Neural cell (in vitro differentiated cells): ENCODE measurements around the gene KIF16B.

Experiments used
- MXI1 ChIP-seq: fragments of 450-650 bp; conservative IDR thresholded peaks from 2 replicates; pipeline ENCODE4 v1.6.1; 2014; ENCODE audit warnings: antibody characterized with exemption, mild to moderate bottlenecking; ENCODE audit not compliant: poor library complexity, severe bottlenecking
- POLR2AphosphoS5 ChIP-seq: IDR thresholded peaks from 2 replicates; pipeline ENCODE4 v1.6.1; 2012
- RAD21 ChIP-seq: fragments of 450-650 bp; conservative IDR thresholded peaks from 2 replicates; pipeline ENCODE4 v1.6.1; 2014; ENCODE audit warnings: antibody characterized with exemption, mild to moderate bottlenecking, moderate library complexity
- TF ChIP-seq, protein P1 (sequence below): fragments of 450-650 bp; IDR thresholded peaks from 2 replicates; pipeline ENCODE4 v1.5.1; 2014; ENCODE audit warnings: antibody characterized with exemption, mild to moderate bottlenecking, moderate library complexity; ENCODE audit not compliant: poor library complexity, severe bottlenecking

DNA sequence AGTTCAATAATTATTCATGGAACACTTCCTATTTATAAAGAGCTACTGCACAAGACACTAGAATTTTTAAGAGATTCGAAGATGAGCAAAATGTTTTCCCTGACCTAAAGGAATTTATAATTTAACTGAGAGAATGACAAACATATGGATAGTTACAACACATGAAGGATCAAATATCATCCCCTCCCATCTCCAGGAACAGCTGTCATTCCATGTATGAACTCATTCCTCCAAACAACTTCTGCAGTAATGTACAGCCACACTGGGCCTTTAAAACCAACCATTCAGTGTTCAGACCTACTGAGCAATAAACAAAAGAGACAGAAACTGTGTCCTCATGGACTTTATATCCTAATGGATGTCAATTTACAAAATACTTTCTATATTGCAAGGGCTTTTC lies 87.8 kb downstream of the KIF16B start:
- TF ChIP-seq MXI1 (no peak), POLR2AphosphoS5 (no peak), RAD21 (no peak)
- TF ChIP-seq, protein P1, sequence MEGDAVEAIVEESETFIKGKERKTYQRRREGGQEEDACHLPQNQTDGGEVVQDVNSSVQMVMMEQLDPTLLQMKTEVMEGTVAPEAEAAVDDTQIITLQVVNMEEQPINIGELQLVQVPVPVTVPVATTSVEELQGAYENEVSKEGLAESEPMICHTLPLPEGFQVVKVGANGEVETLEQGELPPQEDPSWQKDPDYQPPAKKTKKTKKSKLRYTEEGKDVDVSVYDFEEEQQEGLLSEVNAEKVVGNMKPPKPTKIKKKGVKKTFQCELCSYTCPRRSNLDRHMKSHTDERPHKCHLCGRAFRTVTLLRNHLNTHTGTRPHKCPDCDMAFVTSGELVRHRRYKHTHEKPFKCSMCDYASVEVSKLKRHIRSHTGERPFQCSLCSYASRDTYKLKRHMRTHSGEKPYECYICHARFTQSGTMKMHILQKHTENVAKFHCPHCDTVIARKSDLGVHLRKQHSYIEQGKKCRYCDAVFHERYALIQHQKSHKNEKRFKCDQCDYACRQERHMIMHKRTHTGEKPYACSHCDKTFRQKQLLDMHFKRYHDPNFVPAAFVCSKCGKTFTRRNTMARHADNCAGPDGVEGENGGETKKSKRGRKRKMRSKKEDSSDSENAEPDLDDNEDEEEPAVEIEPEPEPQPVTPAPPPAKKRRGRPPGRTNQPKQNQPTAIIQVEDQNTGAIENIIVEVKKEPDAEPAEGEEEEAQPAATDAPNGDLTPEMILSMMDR, result no peak
